HG02970 (cell line): ENCODE results near the gene ZBTB12.
"Not testable (repeated sequence)": the region's sequence is repeated elsewhere in the genome, so short reads cannot be mapped to it uniquely, and the experiment has no call there.

Experiments
- ATAC-seq: cut with Tn5 transposase; IDR thresholded peaks from one replicate; pipeline ENCODE4 v1.9.1; 2021; ENCODE audit warnings: mild to moderate bottlenecking, moderate library complexity, moderate number of reproducible peaks; ENCODE audit not compliant: unreplicated experiment, low FRiP score

The ZBTB12 gene

DNA sequence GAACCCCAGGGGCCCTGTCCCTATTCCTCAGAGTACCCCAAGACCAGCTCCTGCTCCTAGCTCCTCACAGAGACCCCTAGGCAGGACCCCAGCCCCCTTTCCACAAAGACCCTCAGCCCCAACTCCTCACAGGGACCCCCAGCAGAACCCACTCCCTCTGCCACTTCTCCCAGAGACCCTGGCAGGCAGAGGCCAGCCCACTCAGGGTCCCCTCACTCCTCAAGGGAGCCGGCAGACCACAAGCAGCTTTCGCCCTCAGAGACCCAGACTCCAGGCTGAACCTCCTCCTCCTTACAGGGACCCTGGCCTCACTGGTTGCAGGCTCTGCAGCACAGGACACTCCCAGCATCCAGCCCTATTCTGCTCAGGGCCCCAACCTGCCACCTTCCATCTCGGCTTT is 23.7 kb downstream of the ZBTB12 start:
- ATAC-seq = no peak

DNA sequence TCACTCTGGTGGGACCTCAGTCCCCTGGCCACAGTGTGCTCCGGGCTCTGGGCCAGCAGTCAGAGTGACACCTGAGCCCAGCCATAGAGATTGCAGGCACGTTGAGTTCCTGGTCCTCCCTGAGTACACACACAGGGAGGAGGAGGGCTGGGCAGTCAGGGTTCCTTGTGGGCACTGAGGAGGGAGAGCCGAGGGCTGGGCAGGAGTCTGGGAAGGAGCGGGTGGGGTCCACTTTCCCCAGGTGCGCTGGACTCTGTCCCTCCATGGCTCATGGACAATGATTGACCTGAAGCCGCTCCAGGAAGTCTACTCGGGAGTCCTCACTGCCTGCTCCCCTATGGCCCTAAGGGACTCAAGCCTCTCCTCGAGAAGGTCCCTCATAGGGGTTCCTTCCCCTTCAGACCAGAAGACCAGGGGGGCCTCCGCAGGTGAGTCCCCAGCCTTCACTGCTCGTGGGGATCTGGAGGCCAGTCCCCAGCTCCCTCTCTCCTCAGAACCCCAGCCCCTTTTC is 24.2 kb downstream of the ZBTB12 start:
- no peak for ATAC-seq

DNA sequence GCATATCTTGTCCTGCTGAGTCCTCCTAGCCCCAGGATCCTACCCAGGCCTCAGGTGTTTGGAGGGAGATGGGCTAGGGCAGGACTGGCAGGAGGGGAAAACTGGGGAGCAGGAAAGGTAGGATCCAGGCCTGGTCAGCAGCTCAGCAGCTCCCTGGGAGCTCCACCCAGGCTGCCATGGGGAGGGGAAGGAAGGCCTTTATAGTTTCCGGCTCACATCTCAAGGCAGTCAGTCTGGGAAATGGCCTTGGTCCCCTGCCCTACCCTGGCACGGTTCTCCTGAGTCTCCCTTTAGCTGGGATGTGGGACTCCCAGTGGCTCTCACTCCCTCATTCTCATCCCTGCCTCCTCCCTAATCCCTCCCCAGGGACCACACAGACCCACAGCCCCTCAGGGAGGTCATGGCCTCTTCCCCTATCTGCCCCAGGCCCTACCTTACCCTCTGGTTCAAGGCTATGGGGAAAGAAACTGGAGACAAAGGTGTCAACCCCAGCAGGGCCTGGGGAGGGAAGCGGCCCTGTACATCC is 24.7 kb downstream of the ZBTB12 start:
- no peak for ATAC-seq

DNA sequence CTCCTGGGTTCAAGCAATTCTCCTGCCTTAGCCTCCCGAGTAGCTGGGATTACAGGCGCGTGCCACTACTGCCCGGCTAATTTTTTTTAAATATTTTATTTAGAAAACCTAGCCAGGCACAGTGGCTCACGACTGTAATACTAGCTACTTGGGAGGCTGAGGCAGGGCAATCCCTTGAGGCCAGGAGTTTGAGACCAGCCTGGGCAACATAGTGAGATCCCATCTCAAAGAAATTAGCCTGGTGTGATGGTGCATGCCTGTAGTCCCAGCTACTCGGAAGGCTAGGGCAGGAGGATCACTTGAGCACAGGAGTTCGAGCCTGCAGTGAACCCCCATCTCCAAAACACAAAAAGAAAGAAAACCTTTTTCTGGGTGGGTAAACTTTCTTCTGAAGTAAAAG is 25.5 kb downstream of the ZBTB12 start:
- no peak for ATAC-seq

DNA sequence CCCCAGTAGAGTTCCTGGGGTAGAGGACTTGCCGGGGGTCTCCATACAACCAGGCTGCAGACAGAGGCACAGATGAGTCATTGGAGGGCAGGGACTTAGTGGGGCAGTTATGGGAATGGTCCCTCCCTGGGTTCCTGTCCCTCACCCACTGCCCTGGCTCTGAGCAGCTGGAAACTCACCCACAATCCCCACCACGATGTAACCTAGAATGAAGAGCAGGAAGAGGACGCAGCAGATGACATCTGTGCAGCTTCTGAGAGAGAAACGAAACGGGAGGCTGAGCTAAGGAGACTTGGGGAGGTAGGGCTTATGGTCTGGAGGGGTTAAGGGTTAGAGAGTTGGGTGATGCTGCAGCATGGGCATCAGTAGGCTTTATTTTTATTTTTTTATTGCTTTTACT is 26.0 kb downstream of the ZBTB12 start:
- no peak for ATAC-seq

DNA sequence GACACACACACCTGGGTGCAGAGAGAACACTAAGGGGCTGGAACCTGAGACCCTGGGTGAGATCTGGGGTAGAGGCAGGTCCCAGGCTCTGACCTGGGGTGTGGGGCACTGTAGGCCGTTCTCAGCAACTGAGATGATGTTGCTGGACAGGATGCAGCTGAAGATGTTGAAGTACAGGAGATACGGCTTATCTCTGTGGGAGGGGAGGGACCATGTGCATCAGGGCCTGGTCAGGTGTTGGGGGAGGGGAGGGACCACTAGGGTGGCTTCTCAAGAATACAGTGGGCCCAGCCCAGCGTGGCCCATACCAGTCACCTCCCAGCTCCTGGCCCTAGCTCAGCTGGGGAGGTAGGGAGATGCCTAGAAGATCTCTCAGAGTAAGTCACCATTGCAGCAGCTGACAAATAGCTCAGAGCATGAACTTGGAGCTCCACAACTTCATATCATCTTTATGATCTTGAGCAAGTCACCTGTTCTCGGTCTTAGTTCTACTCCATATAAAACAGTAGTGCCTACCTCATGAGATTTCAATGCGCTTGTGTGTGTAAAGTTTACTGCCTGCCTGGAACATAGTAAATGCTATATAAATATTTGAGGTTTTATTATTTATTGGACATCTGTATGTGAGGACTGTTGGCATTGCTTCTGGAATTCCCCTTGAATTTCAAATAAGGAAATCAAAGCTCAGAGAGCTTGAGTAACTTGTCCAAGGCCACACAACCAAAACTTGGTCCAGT is 26.9 kb downstream of the ZBTB12 start:
- ATAC-seq = no peak

DNA sequence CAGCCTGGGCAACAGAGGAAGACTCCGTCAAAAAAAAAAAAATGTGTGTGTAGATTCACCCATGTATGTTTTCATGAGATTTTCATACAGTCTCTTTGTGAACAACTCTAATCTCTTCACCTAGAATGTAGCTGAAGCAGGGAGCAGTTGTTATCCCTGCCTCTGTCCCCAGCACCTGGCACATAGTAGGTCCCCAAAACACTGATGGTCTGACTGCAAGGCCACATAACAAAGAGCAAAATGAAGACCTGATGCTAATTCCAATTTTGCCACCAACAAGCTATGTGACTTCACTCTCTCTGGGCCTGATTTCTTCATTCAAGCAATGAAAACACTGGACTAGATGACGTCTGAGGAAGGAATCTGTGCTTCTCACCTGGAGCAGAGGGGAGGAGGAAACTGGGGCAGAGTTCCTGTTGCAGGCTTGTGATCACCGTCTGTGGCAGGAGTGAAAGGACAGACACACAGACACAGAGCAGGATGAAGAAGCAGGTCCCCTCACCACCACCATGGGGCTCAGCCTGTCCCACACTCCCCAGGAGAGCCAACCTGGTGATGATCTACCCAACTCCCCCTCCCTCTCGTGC is 27.7 kb downstream of the ZBTB12 start:
- no peak for ATAC-seq

DNA sequence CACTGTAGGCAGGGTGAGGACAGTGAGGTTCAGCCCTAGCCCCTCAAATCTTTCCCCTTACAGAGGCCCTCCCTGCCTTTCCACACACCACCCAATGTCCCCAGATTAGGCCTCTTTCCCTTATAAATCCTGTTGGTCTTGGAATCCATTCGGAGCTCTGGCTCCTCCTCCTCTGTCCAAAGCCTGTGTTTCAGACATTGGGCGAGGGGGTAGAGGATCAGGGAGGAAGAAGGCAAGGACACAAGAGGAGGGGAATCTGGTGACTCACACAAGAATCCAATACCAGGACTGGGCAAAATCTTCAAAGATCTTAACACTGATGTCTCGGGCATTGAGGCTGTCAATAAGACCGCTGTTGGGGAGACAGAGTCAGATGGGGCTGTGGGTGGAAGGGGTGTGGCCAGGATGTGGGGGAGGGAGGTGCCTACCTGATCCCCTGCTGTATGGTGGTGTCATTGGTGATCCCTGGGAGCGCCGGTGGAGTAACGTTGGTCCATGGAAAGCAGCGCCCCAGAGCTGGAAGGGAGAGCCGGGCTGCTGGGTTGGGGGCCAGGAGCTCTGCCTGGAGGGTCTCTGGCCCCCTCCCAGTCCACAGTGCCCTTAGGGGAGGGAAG is 30.7 kb downstream of the ZBTB12 start:
- ATAC-seq = no peak

DNA sequence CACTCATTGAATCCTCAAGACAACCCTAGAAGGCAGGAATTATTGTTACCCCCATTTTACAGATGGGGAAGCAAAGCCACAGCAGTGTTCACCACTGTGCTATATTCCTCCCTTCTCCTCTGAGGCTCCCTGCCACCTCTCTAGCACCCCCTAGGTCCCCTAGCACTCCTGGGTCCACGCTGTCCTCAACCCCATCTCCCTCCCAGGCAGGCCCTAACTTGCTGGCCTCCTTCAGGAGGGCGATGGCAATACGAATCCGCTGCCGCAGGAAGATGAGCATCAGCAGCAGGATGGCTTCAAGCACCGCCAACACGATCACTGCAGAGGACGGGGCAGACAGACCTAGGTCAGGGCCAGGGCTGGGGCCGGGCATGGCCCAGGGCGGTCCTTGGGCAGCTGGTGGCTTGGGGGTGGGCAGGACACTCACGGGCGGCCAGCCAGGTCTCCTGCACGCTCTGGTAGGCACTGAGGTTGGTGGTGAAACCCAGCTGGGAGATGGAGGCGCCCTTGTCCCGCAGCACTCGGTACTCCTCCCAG is 31.4 kb downstream of the ZBTB12 start:
- ATAC-seq = no peak

DNA sequence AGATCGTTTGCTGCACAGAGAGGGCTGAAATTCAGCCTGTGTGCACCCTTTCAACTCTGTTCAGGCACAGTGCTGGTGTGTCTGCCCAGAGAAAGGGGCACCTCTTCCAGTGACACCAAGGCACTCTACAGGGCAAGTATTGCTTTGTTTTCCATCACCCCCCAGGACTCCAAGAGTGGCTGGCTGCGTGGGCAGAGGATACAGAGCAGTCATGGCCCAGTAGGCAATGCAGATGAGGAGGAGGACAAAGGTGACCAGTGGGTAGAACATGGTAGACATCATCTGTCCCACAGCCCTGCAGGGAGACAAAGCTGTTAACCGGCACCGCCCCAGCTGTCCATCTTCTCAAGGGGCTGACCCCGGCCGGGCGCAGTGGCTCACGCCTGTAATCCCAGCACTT is 32.5 kb downstream of the ZBTB12 start:
- ATAC-seq = no peak

DNA sequence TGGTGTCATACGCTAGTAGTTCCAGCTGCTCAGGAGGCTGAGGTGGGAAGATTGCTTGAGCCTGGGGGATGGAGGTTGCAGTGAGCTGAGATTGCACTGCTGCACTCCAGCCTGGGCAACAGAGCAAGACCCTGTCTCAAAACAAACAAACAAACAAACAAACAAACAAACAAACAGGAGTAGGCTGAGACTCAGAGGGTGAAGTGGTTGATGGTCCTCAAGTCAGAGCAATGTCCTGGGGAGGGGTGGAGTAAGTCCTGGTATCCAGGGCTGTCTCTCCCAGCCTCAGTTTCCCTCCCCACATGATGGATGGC is 33.3 kb downstream of the ZBTB12 start:
- ATAC-seq = not testable (repeated sequence)

DNA sequence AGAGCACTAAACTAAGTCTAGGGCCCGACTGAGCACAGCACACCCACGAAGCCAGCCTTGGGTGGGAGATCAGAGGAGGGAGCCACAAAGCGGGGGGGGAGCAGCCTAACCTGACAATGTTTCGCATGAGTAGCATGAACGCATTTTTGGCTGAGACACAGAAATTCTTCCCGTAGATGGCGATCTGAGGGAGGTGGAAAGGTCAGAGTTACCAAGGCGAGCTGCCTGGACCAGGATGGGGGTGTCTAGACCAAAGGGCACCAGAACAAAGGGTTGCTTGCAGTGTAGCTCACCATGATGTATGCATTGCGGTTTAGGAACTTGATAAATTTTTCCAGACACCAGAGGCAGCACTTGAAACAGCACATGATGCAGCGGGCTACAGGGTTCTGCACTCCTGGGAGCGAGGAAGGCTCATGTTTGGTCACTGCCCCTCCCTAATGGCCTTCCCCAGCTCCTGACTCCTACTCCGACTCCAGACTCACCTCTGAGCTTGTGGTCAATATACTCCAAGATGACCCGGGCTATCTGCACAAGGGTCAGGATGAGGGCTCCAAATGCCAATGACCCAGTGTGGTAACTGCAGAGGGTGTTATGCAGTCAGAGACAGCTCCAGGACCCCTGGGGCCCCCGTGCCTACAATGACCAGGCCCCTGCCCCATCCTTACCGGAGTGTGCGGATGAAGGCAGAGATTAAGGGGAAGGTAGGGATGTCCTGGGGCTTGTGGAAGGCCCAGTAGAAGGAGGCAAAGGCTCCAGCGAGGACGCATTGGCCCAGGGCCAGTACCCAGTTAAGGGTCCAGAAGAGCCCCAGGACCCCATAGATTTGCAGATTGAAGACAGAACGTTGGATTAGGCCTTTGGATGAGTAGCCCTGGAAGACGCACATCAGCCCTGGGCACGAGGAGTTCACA is 36.4 kb downstream of the ZBTB12 start:
- no peak for ATAC-seq

DNA sequence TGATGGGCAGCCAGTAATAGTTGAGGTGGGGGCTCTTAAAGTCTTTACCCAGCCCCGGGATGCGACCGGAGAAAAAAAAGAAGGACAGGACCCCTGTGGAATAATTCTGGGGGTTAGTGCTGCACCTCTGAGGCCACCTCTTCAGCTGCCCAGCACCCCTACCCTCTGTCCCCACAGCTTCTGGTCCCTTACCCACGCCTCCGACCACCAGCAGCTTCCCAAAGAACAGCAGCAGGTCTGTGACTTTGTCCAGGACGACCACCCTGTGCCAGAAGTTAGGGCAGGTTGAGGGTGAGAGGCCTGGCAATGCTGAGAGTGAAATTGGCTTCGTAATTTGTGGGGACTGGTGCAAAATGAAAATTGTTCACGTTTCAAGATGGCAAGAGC is 37.1 kb downstream of the ZBTB12 start:
- no peak for ATAC-seq

DNA sequence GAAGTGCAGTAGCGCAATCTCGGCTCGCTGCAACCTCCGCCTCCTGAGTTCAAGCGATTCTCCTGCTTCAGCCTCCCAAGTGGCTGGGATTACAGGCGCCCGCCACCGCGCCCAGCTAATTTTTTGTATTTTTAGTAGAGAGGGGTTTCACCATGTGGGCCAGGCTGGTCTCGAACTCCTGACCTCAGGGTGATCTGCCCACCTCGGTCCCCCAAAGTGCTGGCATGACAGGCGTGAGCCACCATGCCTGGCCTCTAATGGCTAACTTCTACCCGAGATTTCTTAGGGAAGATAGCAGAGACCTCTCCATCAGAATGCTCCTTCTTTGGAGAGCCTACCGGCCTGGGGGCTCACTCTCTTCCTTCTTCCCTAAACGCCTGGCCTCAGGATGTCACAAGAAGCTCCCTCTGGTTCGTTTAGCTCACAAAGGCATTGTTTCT is 37.7 kb downstream of the ZBTB12 start:
- not testable (repeated sequence) for ATAC-seq

DNA sequence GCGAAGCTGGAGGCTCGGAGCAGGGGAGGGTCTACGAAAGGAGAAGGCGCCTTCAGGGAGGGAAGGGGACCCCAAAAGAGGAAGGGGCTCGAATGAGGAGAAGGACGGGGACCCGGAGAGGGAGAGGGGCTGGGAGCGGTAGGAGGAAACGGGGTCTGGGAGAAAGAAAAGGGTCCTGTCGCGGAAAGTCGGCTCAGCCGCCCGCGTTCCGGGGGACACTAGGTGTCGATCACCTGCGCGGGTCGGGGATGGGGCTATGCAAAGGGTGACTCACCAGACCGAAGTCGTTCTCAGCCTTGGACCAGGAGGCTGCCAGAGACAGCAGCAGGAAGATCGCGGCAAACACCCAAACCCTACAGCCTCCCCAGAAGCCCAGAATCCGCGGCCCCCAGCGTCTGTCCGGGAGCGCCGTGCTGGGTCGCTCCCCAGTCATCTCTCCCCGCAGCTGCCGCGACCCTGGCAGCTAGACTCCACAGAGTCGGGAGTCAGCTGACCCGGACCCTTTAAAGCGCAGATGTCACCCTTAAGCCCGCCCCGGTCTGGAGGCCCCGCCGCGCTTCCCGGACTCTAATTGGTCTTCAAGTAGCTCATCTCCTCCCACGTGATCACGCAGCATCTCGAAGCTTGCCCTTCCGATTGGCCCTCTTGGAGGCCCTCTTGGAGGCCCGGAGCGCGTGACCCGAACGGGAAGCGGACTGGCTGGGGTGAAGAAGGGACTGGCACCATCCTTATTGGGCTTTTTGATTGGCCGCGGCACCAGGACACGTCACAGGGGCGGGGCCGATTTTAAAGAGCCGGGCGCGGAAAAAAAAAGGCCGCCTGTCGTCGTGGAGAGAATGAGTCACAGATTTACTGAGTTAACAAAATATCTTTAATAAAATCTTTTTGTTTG is 39.3 kb downstream of the ZBTB12 start, which contains the start of gene NEU1:
Gene NEU1, minus strand, starts transcription at position 478 of the 892 bp plus-strand sequence. Its CDS starts 45 bp downstream, at position 433.
- peak; percentile 92 for ATAC-seq

DNA sequence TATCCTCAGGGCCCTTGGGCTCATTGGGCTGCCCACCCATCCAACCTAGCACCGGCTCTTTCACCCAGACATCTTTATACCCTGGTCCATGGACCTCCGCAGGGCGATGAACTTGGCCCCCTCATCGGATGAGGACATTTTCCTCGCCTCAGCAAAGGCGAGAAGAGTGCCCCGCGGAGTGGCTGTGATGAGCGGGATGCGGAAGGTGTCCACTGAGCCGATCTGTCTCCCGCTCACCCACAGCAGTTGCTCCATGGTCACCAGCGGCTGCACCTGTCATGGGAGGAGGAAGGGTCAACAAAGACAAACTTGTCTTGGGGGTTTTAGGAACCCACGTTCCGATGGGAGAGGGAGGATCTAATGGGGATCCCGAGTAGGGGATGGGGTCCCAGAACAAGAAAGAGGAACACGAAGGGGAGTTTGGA is 40.0 kb downstream of the ZBTB12 start:
- no peak for ATAC-seq

DNA sequence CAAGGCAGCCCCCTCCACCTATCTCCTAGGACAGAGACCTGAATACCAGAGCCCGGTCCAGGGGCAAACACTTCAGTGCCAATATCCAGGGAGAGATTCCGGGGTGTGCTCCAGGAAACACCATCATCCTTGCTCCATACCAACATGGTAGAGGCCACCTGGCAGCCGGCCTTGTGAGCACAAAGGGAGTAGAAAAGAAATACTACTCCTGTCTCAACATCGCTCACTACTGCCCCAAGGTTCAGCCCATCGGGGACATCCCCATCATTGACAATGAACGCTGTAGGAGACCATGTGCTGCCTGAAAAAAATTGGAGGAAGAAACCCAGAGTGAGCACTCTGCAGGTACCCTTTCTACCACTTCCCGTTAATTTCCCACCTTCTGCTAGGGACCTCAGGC is 40.7 kb downstream of the ZBTB12 start:
- no peak for ATAC-seq

DNA sequence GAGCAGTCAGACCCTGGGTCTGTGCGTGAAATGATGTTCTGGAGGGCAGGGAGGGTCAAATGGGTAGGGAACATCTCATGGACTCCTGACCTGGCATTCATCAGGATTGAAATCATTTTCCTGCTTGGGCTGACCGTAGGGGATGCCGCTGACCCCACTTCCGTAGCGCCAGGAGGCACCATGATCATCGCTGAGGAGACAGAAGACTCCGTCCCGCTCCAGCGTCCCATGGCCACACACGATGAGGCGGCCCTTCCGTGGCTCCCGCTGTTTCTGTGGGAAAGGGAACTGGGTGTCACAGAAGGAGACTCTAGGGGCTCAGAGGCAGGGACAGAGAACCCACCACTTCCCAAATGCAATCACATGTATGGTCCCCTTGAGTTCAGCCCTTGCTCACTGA is 41.5 kb downstream of the ZBTB12 start:
- no peak for ATAC-seq

DNA sequence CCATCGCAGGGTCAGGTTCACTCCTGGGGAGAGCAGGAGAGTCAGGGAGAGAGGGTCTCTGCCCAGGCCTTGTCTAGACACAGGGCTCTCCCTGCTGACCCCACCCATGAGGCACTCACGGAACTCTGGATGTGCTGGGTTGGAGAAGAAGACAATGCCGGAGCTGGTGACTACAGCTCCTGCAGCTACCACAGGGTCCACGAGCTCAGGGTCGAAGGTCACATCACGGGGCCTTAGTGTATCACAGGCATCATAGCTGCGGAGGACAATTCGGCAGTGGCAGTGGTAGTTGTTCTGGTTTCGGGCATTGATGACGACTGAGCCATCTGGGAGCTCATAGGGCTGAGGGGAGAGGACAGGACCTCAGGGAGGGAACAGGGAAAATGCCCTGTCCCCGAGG is 42.0 kb downstream of the ZBTB12 start:
- no peak for ATAC-seq
